Progenitor cell of endocrine pancreas (in vitro differentiated cells): ENCODE measurements around the gene PDS5B. TPM values are rescaled to one million over a fixed set of nuclear protein-coding genes. Genes with fewer than 3 reads are reported as not detected.
"Not testable (repeated sequence)": the region's sequence is repeated elsewhere in the genome, so short reads cannot be mapped to it uniquely, and the experiment has no call there.

ENCODE experiments used
- DNase-seq: peaks from one replicate; pipeline ENCODE4 v3.0.0; 2021; ENCODE audit warnings: low spot score; ENCODE audit not compliant: unreplicated experiment
- H3K27ac Mint-ChIP-seq: 2 replicates; pipeline ENCODE4 v1.8.0; 2021; ENCODE audit warnings: mild to moderate bottlenecking, moderate library complexity, mixed read lengths
- H3K27me3 Mint-ChIP-seq: 2 replicates; pipeline ENCODE4 v1.8.0; 2021; ENCODE audit warnings: mixed read lengths
- H3K36me3 Mint-ChIP-seq: 2 replicates; pipeline ENCODE4 v1.8.0; 2022; ENCODE audit warnings: mixed read lengths; ENCODE audit not compliant: insufficient read depth
- H3K4me1 Mint-ChIP-seq: 2 replicates; pipeline ENCODE4 v1.8.0; 2021; ENCODE audit warnings: low read depth, mixed read lengths
- H3K4me3 Mint-ChIP-seq: 2 replicates; pipeline ENCODE4 v1.8.0; 2021; ENCODE audit warnings: low read depth, mild to moderate bottlenecking, moderate library complexity, mixed read lengths
- H3K9me3 Mint-ChIP-seq: 2 replicates; pipeline ENCODE4 v1.8.0; 2021; ENCODE audit warnings: low read depth, mixed read lengths
- total RNA-seq: library from RNA; stranded (reverse); gene quantifications from 2 replicates; pipeline ENCODE4 v1.2.1, GENCODE V29; 2021
- TF ChIP-seq, protein P1 (sequence below): fragments of 200-600 bp; sonication (generic); IDR thresholded peaks from one replicate; pipeline ENCODE4 v1.5.0; 2021; ENCODE audit warnings: antibody characterized with exemption, mild to moderate bottlenecking; ENCODE audit not compliant: unreplicated experiment

The PDS5B gene
- total RNA-seq, 1 donor from 2014 or later: 64.4 TPM

DNA sequence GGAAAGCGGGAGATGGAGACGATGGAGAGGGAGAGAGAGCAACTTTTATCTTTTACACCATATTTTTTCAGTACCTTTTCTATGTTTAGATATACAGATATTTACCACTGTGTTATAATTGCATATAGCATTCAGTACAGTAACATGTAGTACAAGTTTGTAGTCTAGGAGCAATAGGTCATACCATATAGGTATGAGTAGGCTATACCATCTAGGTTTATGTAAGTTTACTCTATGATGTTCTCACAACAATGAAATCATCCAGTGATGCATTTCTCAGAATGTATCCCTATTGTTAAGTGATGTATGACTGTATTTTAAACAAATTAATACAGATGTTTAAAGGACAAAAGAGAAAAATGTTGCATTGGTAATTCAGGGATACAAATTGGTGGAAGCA, 136.1 kb downstream of the PDS5B start:
- H3K4me1 Mint-ChIP-seq: no peaks in the 10 kb centered on the region
- DNase-seq: no peak
- H3K27me3 Mint-ChIP-seq: no peaks in the 10 kb centered on the region
- H3K27ac Mint-ChIP-seq: no peak overlapping the region
- peaks cover 9% of the 10 kb centered on the region for H3K9me3 Mint-ChIP-seq
- H3K4me3 Mint-ChIP-seq: no peak overlapping the region
- peaks cover 43% of the 10 kb centered on the region for H3K36me3 Mint-ChIP-seq
- TF ChIP-seq, protein P1, sequence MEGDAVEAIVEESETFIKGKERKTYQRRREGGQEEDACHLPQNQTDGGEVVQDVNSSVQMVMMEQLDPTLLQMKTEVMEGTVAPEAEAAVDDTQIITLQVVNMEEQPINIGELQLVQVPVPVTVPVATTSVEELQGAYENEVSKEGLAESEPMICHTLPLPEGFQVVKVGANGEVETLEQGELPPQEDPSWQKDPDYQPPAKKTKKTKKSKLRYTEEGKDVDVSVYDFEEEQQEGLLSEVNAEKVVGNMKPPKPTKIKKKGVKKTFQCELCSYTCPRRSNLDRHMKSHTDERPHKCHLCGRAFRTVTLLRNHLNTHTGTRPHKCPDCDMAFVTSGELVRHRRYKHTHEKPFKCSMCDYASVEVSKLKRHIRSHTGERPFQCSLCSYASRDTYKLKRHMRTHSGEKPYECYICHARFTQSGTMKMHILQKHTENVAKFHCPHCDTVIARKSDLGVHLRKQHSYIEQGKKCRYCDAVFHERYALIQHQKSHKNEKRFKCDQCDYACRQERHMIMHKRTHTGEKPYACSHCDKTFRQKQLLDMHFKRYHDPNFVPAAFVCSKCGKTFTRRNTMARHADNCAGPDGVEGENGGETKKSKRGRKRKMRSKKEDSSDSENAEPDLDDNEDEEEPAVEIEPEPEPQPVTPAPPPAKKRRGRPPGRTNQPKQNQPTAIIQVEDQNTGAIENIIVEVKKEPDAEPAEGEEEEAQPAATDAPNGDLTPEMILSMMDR: no peak

DNA sequence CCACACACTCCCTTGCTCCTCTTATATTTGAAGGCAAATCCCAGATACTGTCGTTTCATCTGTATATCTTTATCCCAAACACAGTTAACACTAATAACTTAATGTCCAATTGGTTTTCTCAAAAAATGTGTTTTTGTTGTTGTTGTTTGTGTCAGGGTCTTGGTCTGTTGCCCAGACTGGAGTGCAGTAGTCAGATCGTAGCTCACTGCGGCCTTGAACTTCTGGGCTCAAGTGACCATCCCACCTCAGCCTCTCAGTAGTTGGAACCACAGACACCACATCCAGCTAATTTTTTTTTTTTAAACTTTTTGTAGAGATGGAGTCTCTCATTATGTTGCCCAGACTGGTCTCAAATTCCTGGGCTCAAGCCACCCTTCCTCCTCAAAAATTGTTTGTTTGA, 137.7 kb downstream of the PDS5B start:
- Mint-ChIP-seq H3K9me3 (peaks cover 9% of the 10 kb centered on the region), H3K27me3 (no peaks in the 10 kb centered on the region), H3K4me1 (peaks cover 8% of the 10 kb centered on the region), H3K36me3 (peaks cover 40% of the 10 kb centered on the region), H3K4me3 (no peak overlapping the region), H3K27ac (no peak overlapping the region)
- TF ChIP-seq, protein P1: no peak
- no peak for DNase-seq

DNA sequence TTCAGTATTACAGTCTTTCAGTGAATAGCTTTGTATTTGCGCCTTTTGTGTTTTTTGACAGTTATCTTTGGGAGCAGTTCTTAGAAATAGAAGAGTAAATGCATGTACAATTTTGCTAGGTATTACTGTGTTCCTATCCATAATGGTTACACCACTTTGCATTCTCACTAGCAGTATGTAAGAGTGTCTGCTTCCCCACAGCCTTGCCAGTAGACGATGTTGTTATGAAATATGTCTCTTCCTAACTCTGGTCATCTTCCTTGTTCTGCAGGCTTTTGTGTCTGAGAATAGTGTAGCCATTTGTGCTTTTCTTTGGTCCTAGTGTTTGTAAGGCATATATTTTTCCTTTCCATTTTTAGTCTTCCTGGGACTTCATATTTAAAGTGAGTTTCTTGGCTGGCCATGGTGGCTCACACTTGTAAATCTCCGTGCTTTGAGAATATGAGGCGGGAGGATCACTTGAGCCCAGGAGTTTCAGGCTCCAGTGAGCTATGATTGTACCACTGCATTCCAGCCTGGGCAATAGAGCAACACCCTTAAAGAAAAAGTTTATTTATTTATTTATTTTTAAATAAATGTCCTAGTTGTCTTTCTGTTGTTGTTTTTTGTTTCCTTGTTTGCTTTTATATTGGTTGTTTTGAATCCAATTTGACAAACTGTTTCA, 140.3 kb downstream of the PDS5B start:
- Mint-ChIP-seq H3K36me3 (peaks cover 39% of the 10 kb centered on the region), H3K27ac (no peak overlapping the region), H3K4me1 (peaks cover 13% of the 10 kb centered on the region), H3K27me3 (no peaks in the 10 kb centered on the region), H3K4me3 (no peak overlapping the region), H3K9me3 (peaks cover 11% of the 10 kb centered on the region)
- DNase-seq: no peak
- TF ChIP-seq, protein P1: no peak

DNA sequence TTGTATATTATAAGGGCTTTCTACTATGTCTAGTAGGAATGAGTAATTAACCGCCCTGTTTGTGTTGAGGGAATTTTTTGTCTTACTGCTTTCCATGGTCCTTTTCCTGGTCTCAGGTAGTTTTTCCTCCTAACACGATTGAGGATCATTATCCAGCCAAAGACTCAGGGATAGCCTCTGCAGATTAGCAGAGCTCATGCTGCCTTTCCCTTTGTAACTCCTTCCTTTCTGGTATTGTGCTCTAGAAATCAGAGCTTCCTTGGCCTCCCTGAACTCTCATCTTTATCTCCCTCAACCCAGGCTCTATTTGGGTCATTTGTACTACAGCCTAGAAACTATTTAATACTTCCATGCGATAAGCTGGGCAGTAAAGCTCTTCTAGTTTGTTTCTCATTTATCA, 142.1 kb downstream of the PDS5B start:
- no peak for DNase-seq
- Mint-ChIP-seq H3K27ac (peak overlapping the region; percentile 42), H3K9me3 (peaks cover 7% of the 10 kb centered on the region), H3K27me3 (no peaks in the 10 kb centered on the region), H3K36me3 (peaks cover 25% of the 10 kb centered on the region), H3K4me1 (peaks cover 14% of the 10 kb centered on the region), H3K4me3 (no peak overlapping the region)
- TF ChIP-seq, protein P1: no peak

DNA sequence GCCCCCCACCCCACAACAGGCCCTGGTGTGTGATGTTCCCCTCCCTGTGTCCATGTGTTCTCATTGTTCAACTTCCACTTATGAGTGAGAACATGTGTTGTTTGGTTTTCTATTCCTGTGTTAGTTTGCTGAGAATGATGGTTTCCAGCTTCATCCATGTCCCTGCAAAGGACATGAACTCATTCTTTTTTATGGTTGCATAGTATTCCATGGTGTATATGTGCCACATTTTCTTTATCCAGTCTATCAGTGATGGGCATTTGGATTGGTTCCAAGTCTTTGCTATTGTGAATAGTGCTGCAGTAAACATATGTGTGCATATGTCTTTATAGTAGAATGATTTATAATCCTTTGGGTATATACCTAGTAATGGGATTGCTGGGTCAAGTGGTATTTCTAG, 142.8 kb downstream of the PDS5B start:
- not testable (repeated sequence) for H3K27me3 Mint-ChIP-seq, H3K4me3 Mint-ChIP-seq

DNA sequence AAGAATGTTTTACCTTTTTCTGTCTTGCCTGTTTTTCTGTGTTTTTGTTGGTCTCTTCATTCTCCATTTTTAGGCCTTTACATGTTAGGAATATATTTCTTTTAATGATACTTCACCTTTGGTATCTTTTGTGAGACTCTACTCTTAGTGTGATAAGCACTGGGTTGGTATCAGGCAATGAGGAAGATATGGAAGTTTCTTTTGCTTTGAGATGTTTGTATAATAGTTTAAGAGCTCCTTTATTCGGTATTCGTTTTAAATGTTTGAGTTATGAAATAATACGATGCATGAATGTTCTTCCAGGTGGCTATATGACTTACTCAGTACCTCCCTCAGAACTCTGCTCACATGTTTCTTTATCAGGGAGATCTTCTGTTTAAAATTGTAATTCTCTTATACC, 144.8 kb downstream of the PDS5B start:
- Mint-ChIP-seq H3K27ac (no peak overlapping the region), H3K4me3 (no peak overlapping the region), H3K9me3 (peaks cover 7% of the 10 kb centered on the region)

More for the DNA sequence above, 142.8 kb downstream of the PDS5B start:
- DNase-seq, H3K27ac Mint-ChIP-seq, H3K9me3 Mint-ChIP-seq: not testable (repeated sequence)
- Mint-ChIP-seq H3K4me1 (peaks cover 14% of the 10 kb centered on the region), H3K36me3 (peaks cover 22% of the 10 kb centered on the region)

More for the DNA sequence above, 144.8 kb downstream of the PDS5B start:
- Mint-ChIP-seq H3K27me3 (no peaks in the 10 kb centered on the region), H3K36me3 (peaks cover 16% of the 10 kb centered on the region), H3K4me1 (peaks cover 16% of the 10 kb centered on the region)
- TF ChIP-seq, protein P1: no peak
- no peak for DNase-seq
